ENCODE measurements around the gene PHACTR4. TPM values are rescaled to one million over a fixed set of nuclear protein-coding genes. Genes with fewer than 3 reads are reported as not detected.
"Not testable (repeated sequence)": the region's sequence is repeated elsewhere in the genome, so short reads cannot be mapped to it uniquely, and the experiment has no call there.

PHACTR4 gene
- polyA plus RNA-seq, 4 donors: 15.9 to 39.1 (median 26.0) TPM

GRCh38 chr1:28518000-28518744, 148.6 kb downstream of the PHACTR4 start:
- Histone ChIP-seq H3K27ac (ENCODE audit: low read depth in 1 of 3, low read length in 2 of 3) (peak overlapping the region; percentile 69 to 72 (median 71)), H3K36me3 (ENCODE audit: control insufficient read depth in 3 of 3, insufficient read depth in 2 of 3, low read depth in 1 of 3, low read length in 3 of 3) (peaks cover 0 to 33% (median 0%) of the 10 kb centered on the region in 3 donors), H3K4me3 (ENCODE audit: low read depth in 1 of 3, low read length in 3 of 3) (peak overlapping the region; percentile 68 to 79 (median 74)), H3K9me3 (ENCODE audit: control insufficient read depth in 2 of 2, insufficient read depth in 1 of 2, low read depth in 1 of 2, low read length in 1 of 2) (no peaks in the 10 kb centered on the region), H3K4me1 (ENCODE audit: control insufficient read depth in 3 of 3, insufficient read depth in 2 of 3, low read depth in 1 of 3, low read length in 2 of 3) (peaks cover 0 to 15% (median 11%) of the 10 kb centered on the region in 3 donors), H3K27me3 (ENCODE audit: control insufficient read depth in 3 of 3, insufficient read depth in 3 of 3, low read length in 3 of 3) (no peaks in the 10 kb centered on the region)
- 0 to 1% (median 1%) methylated on average over 54 to 92 of the region's 92 CpGs for WGBS, 3 donors
- DNase-seq: peak; percentile 87 to 96
- no peak for FAIRE-seq

GRCh38 chr1:28518745-28519341, 149.3 kb downstream of the PHACTR4 start:
- Histone ChIP-seq H3K27ac (ENCODE audit: low read depth in 1 of 3, low read length in 2 of 3) (peak overlapping the region in 2 of 3 donors; percentile 37 to 41), H3K9me3 (ENCODE audit: control insufficient read depth in 2 of 2, insufficient read depth in 1 of 2, low read depth in 1 of 2, low read length in 1 of 2) (no peaks in the 10 kb centered on the region), H3K4me1 (ENCODE audit: control insufficient read depth in 3 of 3, insufficient read depth in 2 of 3, low read depth in 1 of 3, low read length in 2 of 3) (peaks cover 0 to 15% (median 11%) of the 10 kb centered on the region in 3 donors), H3K4me3 (ENCODE audit: low read depth in 1 of 3, low read length in 3 of 3) (peak overlapping the region; percentile 68 to 79 (median 74)), H3K27me3 (ENCODE audit: control insufficient read depth in 3 of 3, insufficient read depth in 3 of 3, low read length in 3 of 3) (no peaks in the 10 kb centered on the region), H3K36me3 (ENCODE audit: control insufficient read depth in 3 of 3, insufficient read depth in 2 of 3, low read depth in 1 of 3, low read length in 3 of 3) (peaks cover 0 to 31% (median 0%) of the 10 kb centered on the region in 3 donors)
- FAIRE-seq: no peak
- 3 to 4% (median 4%) methylated on average over 19 to 21 of the region's 21 CpGs for WGBS, 3 donors
- peak in 1 of 2 donors; percentile 49 for DNase-seq

- 82 to 90% (median 86%) methylated on average over 10 of the region's 10 CpGs for WGBS, 3 donors
- FAIRE-seq: no peak
Observed at GRCh38 chr1:28519946-28520725, 150.6 kb downstream of the PHACTR4 start.

GRCh38 chr1:28520796-28521195, 151.3 kb downstream of the PHACTR4 start:
- H3K27me3 ChIP-seq (ENCODE audit: control insufficient read depth in 3 of 3, insufficient read depth in 3 of 3, low read length in 3 of 3); H3K9me3 ChIP-seq (ENCODE audit: control insufficient read depth in 2 of 2, insufficient read depth in 1 of 2, low read depth in 1 of 2, low read length in 1 of 2); FAIRE-seq; H3K4me3 ChIP-seq (ENCODE audit: low read depth in 1 of 3, low read length in 3 of 3); H3K27ac ChIP-seq (ENCODE audit: low read depth in 1 of 3, low read length in 2 of 3); DNase-seq: not testable (repeated sequence)
- Histone ChIP-seq H3K36me3 (ENCODE audit: control insufficient read depth in 3 of 3, insufficient read depth in 2 of 3, low read depth in 1 of 3, low read length in 3 of 3) (peaks cover 0 to 24% (median 0%) of the 10 kb centered on the region in 3 donors), H3K4me1 (ENCODE audit: control insufficient read depth in 3 of 3, insufficient read depth in 2 of 3, low read depth in 1 of 3, low read length in 2 of 3) (peaks cover 0 to 30% (median 11%) of the 10 kb centered on the region in 3 donors)
- 94 to 96% (median 96%) methylated on average over 12 of the region's 12 CpGs for WGBS, 3 donors

More at GRCh38 chr1:28519946-28520725, 150.6 kb downstream of the PHACTR4 start:
- Histone ChIP-seq H3K27ac (ENCODE audit: low read depth in 1 of 3, low read length in 2 of 3) (no peak overlapping the region), H3K4me3 (ENCODE audit: low read depth in 1 of 3, low read length in 3 of 3) (no peak overlapping the region), H3K9me3 (ENCODE audit: control insufficient read depth in 2 of 2, insufficient read depth in 1 of 2, low read depth in 1 of 2, low read length in 1 of 2) (no peaks in the 10 kb centered on the region), H3K36me3 (ENCODE audit: control insufficient read depth in 3 of 3, insufficient read depth in 2 of 3, low read depth in 1 of 3, low read length in 3 of 3) (peaks cover 0 to 28% (median 0%) of the 10 kb centered on the region in 3 donors), H3K4me1 (ENCODE audit: control insufficient read depth in 3 of 3, insufficient read depth in 2 of 3, low read depth in 1 of 3, low read length in 2 of 3) (peaks cover 0 to 25% (median 11%) of the 10 kb centered on the region in 3 donors), H3K27me3 (ENCODE audit: control insufficient read depth in 3 of 3, insufficient read depth in 3 of 3, low read length in 3 of 3) (no peaks in the 10 kb centered on the region)
- DNase-seq: no peak

- Histone ChIP-seq H3K9me3 (ENCODE audit: control insufficient read depth in 2 of 2, insufficient read depth in 1 of 2, low read depth in 1 of 2, low read length in 1 of 2) (no peaks in the 10 kb centered on the region), H3K27me3 (ENCODE audit: control insufficient read depth in 3 of 3, insufficient read depth in 3 of 3, low read length in 3 of 3) (no peaks in the 10 kb centered on the region), H3K4me1 (ENCODE audit: control insufficient read depth in 3 of 3, insufficient read depth in 2 of 3, low read depth in 1 of 3, low read length in 2 of 3) (peaks cover 0 to 30% (median 11%) of the 10 kb centered on the region in 3 donors), H3K36me3 (ENCODE audit: control insufficient read depth in 3 of 3, insufficient read depth in 2 of 3, low read depth in 1 of 3, low read length in 3 of 3) (peaks cover 0 to 22% (median 0%) of the 10 kb centered on the region in 3 donors), H3K27ac (ENCODE audit: low read depth in 1 of 3, low read length in 2 of 3) (no peak overlapping the region), H3K4me3 (ENCODE audit: low read depth in 1 of 3, low read length in 3 of 3) (no peak overlapping the region)
- WGBS, 3 donors: 84 to 89% (median 86%) methylated on average over 6 of the region's 6 CpGs
- DNase-seq: no peak
- FAIRE-seq: no peak
Observed at GRCh38 chr1:28521502-28522164, 152.1 kb downstream of the PHACTR4 start.

GRCh38 chr1:28522537-28522936, 153.0 kb downstream of the PHACTR4 start:
- peaks cover 0 to 28% (median 11%) of the 10 kb centered on the region in 3 donors for H3K4me1 ChIP-seq (ENCODE audit: control insufficient read depth in 3 of 3, insufficient read depth in 2 of 3, low read depth in 1 of 3, low read length in 2 of 3)
- H3K9me3 ChIP-seq (ENCODE audit: control insufficient read depth in 2 of 2, insufficient read depth in 1 of 2, low read depth in 1 of 2, low read length in 1 of 2); DNase-seq; FAIRE-seq; H3K27ac ChIP-seq (ENCODE audit: low read depth in 1 of 3, low read length in 2 of 3); H3K4me3 ChIP-seq (ENCODE audit: low read depth in 1 of 3, low read length in 3 of 3); H3K27me3 ChIP-seq (ENCODE audit: control insufficient read depth in 3 of 3, insufficient read depth in 3 of 3, low read length in 3 of 3): not testable (repeated sequence)
- 93 to 96% (median 96%) methylated on average over 9 of the region's 9 CpGs for WGBS, 3 donors
- peaks cover 0 to 28% (median 0%) of the 10 kb centered on the region in 3 donors for H3K36me3 ChIP-seq (ENCODE audit: control insufficient read depth in 3 of 3, insufficient read depth in 2 of 3, low read depth in 1 of 3, low read length in 3 of 3)

- WGBS, 3 donors: 43 to 60% (median 59%) methylated on average over 10 of the region's 10 CpGs
- not testable (repeated sequence) for FAIRE-seq; H3K27ac ChIP-seq (ENCODE audit: low read depth in 1 of 3, low read length in 2 of 3)
Observed at GRCh38 chr1:28525002-28525642, 155.6 kb downstream of the PHACTR4 start.

More at GRCh38 chr1:28525002-28525642, 155.6 kb downstream of the PHACTR4 start:
- not testable (repeated sequence) for DNase-seq; H3K4me3 ChIP-seq (ENCODE audit: low read depth in 1 of 3, low read length in 3 of 3); H3K9me3 ChIP-seq (ENCODE audit: control insufficient read depth in 2 of 2, insufficient read depth in 1 of 2, low read depth in 1 of 2, low read length in 1 of 2); H3K27me3 ChIP-seq (ENCODE audit: control insufficient read depth in 3 of 3, insufficient read depth in 3 of 3, low read length in 3 of 3)
- peaks cover 0 to 15% (median 0%) of the 10 kb centered on the region in 3 donors for H3K4me1 ChIP-seq (ENCODE audit: control insufficient read depth in 3 of 3, insufficient read depth in 2 of 3, low read depth in 1 of 3, low read length in 2 of 3)
- peaks cover 0 to 37% (median 2%) of the 10 kb centered on the region in 3 donors for H3K36me3 ChIP-seq (ENCODE audit: control insufficient read depth in 3 of 3, insufficient read depth in 2 of 3, low read depth in 1 of 3, low read length in 3 of 3)

All from small intestine (tissue), 7 donors.